GM11168 (cell line): Measurements from ENCODE around the gene NKX1-2.

ENCODE experiments used
- in situ Hi-C: fragments of 300-500 bp; cut with MboI; formaldehyde crosslinking; loops from one replicate; pipeline ENCODE4 v1.12.0; 2022; ENCODE audit warnings: low sequenced_read_pairs; ENCODE audit not compliant: unreplicated experiment

Gene NKX1-2

GRCh38 chr10:124420254-124420653 is 29.6 kb downstream of the NKX1-2 start:
- in situ Hi-C loops, result no loop called here

GRCh38 chr10:124419635-124420034 is 30.2 kb downstream of the NKX1-2 start:
- in situ Hi-C loops, result no loop called here

GRCh38 chr10:124418726-124419501 is 30.9 kb downstream of the NKX1-2 start, which contains the start of gene OAT:
Gene OAT (minus strand): TSS chr10:124418923. CDS start chr10:124412171, 6,752 bp downstream.
- in situ Hi-C loops, result no loop called here

DNA sequence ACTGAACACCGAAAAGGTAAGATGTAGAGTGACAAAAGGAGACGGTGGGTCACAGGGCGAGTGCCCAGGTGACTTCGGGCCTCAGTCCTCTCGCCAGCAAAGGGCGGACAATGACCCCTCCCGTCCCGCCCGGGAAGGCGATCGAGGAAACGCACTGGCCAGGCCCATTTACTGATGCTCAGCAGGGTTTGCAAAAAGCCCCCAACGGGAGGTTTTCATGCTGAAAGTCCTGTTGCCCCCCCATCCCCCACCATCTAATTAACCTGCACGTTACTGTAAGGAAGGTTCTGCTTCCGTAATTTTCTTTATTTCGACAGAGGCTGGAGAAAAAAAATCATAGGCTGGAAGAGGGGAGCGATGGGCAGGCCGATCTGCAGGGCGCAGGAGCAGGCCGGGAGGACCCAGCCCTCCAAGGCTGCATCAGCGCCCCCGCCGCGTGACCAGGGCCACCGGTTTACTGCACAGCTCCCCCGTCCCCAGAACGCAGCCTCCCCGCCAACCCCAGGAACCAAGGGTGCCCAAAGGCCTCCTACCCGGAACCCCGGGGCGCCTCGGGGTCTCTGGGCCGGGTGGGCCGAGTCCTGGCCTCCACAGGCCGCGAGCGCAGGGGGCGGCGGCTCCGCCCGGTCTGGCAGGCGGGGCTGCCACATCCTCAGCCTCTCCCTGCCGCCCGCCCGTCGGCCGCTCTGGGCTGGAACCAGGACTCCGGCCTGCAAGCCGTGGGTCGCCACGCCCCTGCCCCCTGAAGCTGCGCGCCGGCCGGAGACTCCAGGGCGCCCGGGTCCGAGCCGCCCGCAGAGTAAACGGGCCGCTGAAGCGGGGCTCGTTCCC is 31.7 kb downstream of the NKX1-2 start:
- in situ Hi-C loops, result no loop called here

DNA sequence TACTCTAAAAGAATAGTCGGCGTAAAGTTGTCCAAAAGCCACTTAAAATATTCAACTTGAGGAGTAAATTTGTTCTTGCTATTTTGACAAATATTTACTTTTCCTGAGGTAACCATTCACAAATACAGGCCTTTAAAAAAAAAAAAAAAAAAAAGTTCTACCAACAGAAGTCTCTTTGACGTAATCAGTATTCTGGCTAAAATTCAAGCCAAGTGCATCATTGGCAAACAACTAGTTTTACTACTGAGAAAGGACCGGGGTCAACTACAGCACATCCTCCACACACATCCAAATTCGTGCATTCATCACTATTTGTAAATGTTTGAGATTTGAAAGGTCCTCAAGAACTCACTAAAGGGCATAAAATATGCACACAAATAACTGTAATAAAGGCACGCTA is 33.1 kb downstream of the NKX1-2 start:
- in situ Hi-C loops, result no loop called here

DNA sequence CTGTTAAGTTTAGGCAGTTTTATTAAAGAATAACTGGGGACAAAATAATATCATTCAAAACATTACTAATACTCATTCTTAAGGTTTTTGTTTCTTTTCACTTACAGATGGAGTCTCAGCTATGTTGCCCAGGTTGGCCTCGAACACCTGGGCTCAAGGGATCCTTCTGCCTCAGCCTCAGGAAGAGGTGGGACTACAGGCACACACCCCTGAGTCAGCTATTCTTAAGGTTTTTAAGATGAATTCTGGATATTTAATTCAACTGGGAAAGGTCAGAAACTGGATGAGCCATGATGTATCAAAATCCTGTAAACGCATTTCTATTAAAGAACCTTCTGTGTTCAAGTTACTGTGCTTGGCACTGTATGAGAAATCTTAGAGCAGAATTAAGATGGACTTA is 34.6 kb downstream of the NKX1-2 start:
- in situ Hi-C loops, result no loop called here

DNA sequence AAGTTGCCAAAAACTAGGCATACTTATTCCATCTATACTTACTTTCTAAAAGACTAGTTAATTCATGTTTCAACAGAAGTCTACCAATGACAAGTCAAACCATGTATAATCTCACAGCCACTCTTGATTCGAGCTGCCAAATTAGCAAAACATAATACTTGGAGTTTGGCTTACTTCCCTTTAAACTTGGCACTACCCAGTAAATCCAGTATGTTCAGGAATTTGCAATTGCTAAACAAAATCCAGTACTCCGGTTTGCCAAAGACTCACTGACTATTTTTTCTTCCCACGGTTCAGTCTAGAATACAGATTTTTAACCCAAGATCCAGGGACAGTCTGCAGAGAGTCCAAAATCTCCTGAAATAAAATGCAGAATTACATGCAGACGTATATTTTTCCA is 35.8 kb downstream of the NKX1-2 start:
- in situ Hi-C loops, result no loop called here

DNA sequence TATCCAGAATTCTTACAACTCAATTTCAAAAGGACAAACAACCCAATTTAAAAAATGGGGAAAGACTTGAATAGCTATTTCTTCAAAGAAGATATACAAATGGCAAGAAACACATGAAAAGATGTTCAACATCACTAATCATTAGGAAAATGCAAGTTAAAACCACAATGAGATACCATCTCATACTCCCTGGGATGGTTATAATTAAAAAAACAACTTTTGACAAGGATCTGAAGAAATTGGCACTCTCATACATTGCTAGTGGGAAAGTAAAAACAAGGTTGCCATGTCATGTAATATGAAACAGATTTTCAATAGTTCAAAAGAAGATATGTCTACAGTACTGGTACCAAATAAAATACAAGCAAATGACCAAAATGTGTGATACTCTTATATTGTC is 40.1 kb downstream of the NKX1-2 start:
- in situ Hi-C loops, result no loop called here

DNA sequence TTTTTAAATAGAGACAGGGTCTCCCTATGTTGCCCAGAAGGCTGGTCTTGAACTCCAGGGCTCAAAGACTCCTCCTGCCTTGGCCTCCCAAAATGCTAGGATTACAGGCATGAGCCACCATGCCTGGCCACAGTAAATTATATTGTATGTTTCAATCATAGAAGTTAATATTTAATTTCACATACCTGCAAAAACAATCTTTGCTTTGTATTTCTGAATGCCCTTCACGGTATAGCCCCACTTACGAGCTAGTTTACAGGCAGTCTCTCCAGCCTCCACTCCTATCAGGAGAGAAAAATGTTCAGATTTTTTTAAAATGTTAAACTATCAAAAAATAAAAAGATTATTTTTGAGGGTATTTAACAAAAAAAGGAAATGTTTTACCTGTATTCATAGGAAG is 41.5 kb downstream of the NKX1-2 start:
- in situ Hi-C loops, result no loop called here

- in situ Hi-C loops, result no loop called here
Observed at GRCh38 chr10:124407456-124407855, 42.4 kb downstream of the NKX1-2 start.

GRCh38 chr10:124403548-124403947 is 46.3 kb downstream of the NKX1-2 start:
- in situ Hi-C loops, result loop anchor here (5.0 kb wide), 1 partner anchor 416 kb away; no protein-coding TSS in a partner anchor

DNA sequence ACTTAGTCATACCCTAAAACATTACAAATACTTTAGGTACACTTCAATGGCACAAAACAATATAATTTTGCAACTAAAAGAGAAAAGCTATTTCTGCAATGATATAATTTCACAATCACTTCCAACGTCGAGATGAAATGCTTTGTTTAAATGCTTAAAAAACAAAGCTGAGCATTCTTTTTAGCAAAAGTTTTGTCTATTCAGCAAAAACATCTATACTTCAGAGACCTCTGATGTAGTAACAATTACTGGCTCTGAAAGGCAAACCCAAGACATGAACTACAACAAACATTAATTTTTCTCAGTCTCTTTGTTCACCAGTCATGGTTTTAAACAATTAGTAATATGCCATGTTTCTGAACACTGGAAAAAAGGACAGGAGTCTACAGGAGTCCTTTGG is 47.6 kb downstream of the NKX1-2 start:
- in situ Hi-C loops, result loop anchor here (5.0 kb wide), 1 partner anchor 415 kb away; no protein-coding TSS in a partner anchor

DNA sequence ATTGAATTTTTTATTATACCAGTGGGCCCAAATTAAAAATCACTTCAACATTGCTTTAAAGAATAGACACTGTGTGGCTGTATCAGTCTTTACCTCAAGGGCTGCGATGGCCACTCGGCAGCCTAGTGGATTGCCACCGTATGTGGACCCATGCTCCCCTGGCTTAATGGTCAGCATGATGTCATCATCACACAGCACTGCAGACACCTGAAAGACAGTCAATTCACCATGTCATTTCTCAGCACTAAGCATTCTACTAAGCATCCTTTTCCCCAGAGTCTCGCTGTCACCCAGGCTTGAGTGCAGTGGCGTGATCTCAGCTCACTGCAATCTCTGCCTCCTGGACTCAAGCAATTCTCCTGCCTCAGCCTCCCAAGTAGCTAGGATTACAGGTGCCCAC is 48.2 kb downstream of the NKX1-2 start:
- in situ Hi-C loops, result loop anchor here (5.0 kb wide), 1 partner anchor 414 kb away; no protein-coding TSS in a partner anchor
